ENCODE results near the gene MEG3. TPM values are rescaled to one million over a fixed set of nuclear protein-coding genes. Genes with fewer than 3 reads are reported as not detected.
A peak's percentile ranks its signal among the peaks of the same experiment; 100 is the strongest.

Gene MEG3
- total RNA-seq, 1 donor from 2014 or later = 0.18 TPM

DNA sequence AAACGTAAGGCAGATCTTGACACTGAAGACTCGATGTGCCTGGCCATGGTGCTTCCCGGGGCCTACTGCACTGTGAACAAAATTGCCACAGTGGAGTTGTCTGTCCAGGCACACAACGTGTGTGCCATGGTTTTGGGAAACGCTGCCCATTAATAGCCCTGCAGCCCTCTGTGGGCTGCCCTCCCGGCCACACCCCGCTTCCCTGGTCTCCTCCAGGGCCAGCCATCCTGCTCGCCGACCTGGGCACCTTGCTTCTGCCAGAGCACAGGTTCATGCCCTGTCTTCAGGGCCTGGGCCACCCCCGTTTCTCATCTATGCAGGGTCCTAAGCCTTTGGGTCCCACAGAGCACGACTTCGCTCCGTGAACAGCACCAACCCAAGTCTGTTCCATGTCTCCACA is 18.9 kb downstream of the MEG3 start:
- Mint-ChIP-seq H3K36me3 (no peaks in the 10 kb centered on the region), H3K27ac (no peak overlapping the region), H3K4me1 (peaks cover 32% of the 10 kb centered on the region), H3K27me3 (ENCODE audit: low read depth) (no peaks in the 10 kb centered on the region), H3K4me3 (no peak overlapping the region), H3K9me3 (no peaks in the 10 kb centered on the region)
- TF ChIP-seq, protein P1, sequence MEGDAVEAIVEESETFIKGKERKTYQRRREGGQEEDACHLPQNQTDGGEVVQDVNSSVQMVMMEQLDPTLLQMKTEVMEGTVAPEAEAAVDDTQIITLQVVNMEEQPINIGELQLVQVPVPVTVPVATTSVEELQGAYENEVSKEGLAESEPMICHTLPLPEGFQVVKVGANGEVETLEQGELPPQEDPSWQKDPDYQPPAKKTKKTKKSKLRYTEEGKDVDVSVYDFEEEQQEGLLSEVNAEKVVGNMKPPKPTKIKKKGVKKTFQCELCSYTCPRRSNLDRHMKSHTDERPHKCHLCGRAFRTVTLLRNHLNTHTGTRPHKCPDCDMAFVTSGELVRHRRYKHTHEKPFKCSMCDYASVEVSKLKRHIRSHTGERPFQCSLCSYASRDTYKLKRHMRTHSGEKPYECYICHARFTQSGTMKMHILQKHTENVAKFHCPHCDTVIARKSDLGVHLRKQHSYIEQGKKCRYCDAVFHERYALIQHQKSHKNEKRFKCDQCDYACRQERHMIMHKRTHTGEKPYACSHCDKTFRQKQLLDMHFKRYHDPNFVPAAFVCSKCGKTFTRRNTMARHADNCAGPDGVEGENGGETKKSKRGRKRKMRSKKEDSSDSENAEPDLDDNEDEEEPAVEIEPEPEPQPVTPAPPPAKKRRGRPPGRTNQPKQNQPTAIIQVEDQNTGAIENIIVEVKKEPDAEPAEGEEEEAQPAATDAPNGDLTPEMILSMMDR (IDR thresholded peaks at IDR 0.05; ENCODE audit: unreplicated experiment) = no peak
- DNase-seq (ENCODE audit: low spot score in 2 of 2, unreplicated experiment in 2 of 2) = no peak

GRCh38 chr14:100845341-100845740 is 19.4 kb downstream of the MEG3 start:
- H3K36me3 Mint-ChIP-seq = no peaks in the 10 kb centered on the region
- no peaks in the 10 kb centered on the region for H3K9me3 Mint-ChIP-seq
- H3K27ac Mint-ChIP-seq = no peak overlapping the region
- peaks cover 27% of the 10 kb centered on the region for H3K4me1 Mint-ChIP-seq
- no peaks in the 10 kb centered on the region for H3K27me3 Mint-ChIP-seq (ENCODE audit: low read depth)
- no peak for DNase-seq (ENCODE audit: low spot score in 2 of 2, unreplicated experiment in 2 of 2)
- H3K4me3 Mint-ChIP-seq = no peak overlapping the region
- TF ChIP-seq, protein P1 (IDR thresholded peaks at IDR 0.05; ENCODE audit: unreplicated experiment) = no peak

GRCh38 chr14:100846309-100846859 is 20.5 kb downstream of the MEG3 start:
- no peak overlapping the region for H3K27ac Mint-ChIP-seq
- H3K4me1 Mint-ChIP-seq = peaks cover 22% of the 10 kb centered on the region
- TF ChIP-seq, protein P1 (IDR thresholded peaks at IDR 0.05; ENCODE audit: unreplicated experiment) = no peak
- H3K9me3 Mint-ChIP-seq = no peaks in the 10 kb centered on the region
- no peak overlapping the region for H3K4me3 Mint-ChIP-seq
- no peaks in the 10 kb centered on the region for H3K27me3 Mint-ChIP-seq (ENCODE audit: low read depth)
- DNase-seq (ENCODE audit: low spot score in 2 of 2, unreplicated experiment in 2 of 2) = no peak
- no peaks in the 10 kb centered on the region for H3K36me3 Mint-ChIP-seq

- Mint-ChIP-seq H3K27me3 (ENCODE audit: low read depth) (no peaks in the 10 kb centered on the region), H3K4me3 (no peak overlapping the region), H3K9me3 (no peaks in the 10 kb centered on the region), H3K36me3 (no peaks in the 10 kb centered on the region), H3K4me1 (peaks cover 3% of the 10 kb centered on the region), H3K27ac (no peak overlapping the region)
- TF ChIP-seq, protein P1 (IDR thresholded peaks at IDR 0.05; ENCODE audit: unreplicated experiment) = no peak
- DNase-seq (ENCODE audit: low spot score in 2 of 2, unreplicated experiment in 2 of 2) = no peak
These were observed 23.3 kb downstream of the MEG3 start for GRCh38 chr14:100849115-100849781.

GRCh38 chr14:100850841-100851585 is 25.1 kb downstream of the MEG3 start:
- Mint-ChIP-seq H3K9me3 (no peaks in the 10 kb centered on the region), H3K4me3 (no peak overlapping the region), H3K27me3 (ENCODE audit: low read depth) (no peaks in the 10 kb centered on the region), H3K4me1 (no peaks in the 10 kb centered on the region), H3K27ac (no peak overlapping the region), H3K36me3 (no peaks in the 10 kb centered on the region)
- TF ChIP-seq, protein P1 (IDR thresholded peaks at IDR 0.05; ENCODE audit: unreplicated experiment) = peak; percentile 66
- DNase-seq (ENCODE audit: low spot score in 2 of 2, unreplicated experiment in 2 of 2) = no peak
